ENCODE data around the gene NR2F2. TPM values are rescaled to one million over a fixed set of nuclear protein-coding genes. Genes with fewer than 3 reads are reported as not detected.

Gene NR2F2
- total and polyA plus RNA-seq, 2 donors (not counting 1 experiment from before 2014, with no cell fraction given): not detected

DNA sequence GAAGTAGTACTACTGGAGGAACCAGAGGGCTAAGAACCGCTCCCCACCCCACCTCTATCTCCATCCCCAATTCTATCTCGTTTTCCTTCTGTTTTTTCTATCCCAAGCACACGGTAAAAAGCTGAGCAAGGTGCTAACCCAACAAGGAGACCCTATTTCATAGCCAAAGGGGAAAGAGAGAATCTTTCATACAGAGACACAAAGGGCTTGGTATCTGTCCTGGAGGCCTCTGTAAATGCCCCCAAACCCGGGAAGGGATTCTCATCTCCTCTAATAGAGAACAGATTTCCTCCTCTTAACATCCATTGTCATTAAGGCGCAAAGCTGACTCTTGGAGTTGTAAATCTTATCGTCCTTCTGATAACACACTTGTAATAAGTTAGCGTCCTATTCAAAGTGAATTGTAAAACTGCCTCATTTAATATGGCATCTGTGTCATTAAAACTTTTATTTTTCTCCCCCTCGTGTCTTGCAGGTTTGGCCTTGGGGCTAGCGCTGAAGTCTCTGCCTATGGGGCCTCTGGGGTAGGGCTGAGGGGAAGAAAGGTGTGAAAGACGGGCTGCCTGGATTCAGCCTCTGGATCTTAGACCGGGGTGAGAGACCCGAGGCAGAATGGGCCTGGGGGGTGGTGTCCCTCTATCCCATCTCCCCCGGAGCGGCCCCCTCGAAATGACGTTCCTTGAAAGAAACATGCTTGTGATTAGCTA is 12.1 kb downstream of the NR2F2 start:
- Histone ChIP-seq H3K4me3 (ENCODE audit: control extremely low read depth in 1 of 5, extremely low read depth in 1 of 5, insufficient read depth in 1 of 5, low read depth in 2 of 5, low read length in 4 of 5) (no peak overlapping the region), H3K27ac (ENCODE audit: low read length in 2 of 2) (no peak overlapping the region), H3K36me3 (replicated peaks in 1 of 2; ENCODE audit: control extremely low read depth in 1 of 2, control insufficient read depth in 1 of 2, extremely low read depth in 1 of 2, insufficient read depth in 2 of 2, low read length in 1 of 2) (no peaks in the 10 kb centered on the region), H3K4me2 (replicated peaks; ENCODE audit: low read depth, low read length, poor library complexity, severe bottlenecking) (no peak overlapping the region), H3K9me3 (ENCODE audit: control extremely low read depth in 1 of 3, control insufficient read depth in 2 of 3, insufficient read depth in 1 of 3, low read length in 2 of 3) (peaks cover 0 to 37% (median 0%) of the 10 kb centered on the region in 3 donors), H3K79me2 (ENCODE audit: control insufficient read depth, insufficient read depth, low read length) (no peaks in the 10 kb centered on the region), H3K4me1 (ENCODE audit: control insufficient read depth in 2 of 2, insufficient read depth in 2 of 2, low read length in 2 of 2) (peaks cover 0 to 5% of the 10 kb centered on the region in 2 donors), H4K20me1 (ENCODE audit: control insufficient read depth, insufficient read depth, low read length, poor library complexity, severe bottlenecking) (no peaks in the 10 kb centered on the region), H3K9ac (ENCODE audit: low read length) (no peak overlapping the region), H3K27me3 (replicated peaks in 1 of 4; ENCODE audit: control extremely low read depth in 1 of 4, control insufficient read depth in 3 of 4, insufficient read depth in 4 of 4, low read length in 3 of 4) (peaks cover 0 to 74% (median 44%) of the 10 kb centered on the region in 4 experiments), H2AFZ (ENCODE audit: insufficient read depth, low read depth, low read length, poor library complexity, severe bottlenecking) (no peak overlapping the region)
- peaks cover 82% of the 10 kb centered on the region for H3K27me3 Mint-ChIP-seq
- ATAC-seq (ENCODE audit: low read depth) (no peak), DNase-seq (no peak)
- H3K27ac Mint-ChIP-seq: no peak overlapping the region
- no peaks in the 10 kb centered on the region for H3K4me1 Mint-ChIP-seq
- ChIA-PET POLR2A (no interaction called here), CTCF (interaction anchor here (0.6 kb wide), 1 partner anchor 956 kb away, joined by 3 read pairs; no protein-coding TSS in a partner anchor)
- TF ChIP-seq EZH2 (IDR thresholded peaks at IDR 0.05; ENCODE audit: borderline replicate concordance, insufficient read depth, low read depth, low read length, poor library complexity, severe bottlenecking): no peak
- TF ChIP-seq, protein P1, sequence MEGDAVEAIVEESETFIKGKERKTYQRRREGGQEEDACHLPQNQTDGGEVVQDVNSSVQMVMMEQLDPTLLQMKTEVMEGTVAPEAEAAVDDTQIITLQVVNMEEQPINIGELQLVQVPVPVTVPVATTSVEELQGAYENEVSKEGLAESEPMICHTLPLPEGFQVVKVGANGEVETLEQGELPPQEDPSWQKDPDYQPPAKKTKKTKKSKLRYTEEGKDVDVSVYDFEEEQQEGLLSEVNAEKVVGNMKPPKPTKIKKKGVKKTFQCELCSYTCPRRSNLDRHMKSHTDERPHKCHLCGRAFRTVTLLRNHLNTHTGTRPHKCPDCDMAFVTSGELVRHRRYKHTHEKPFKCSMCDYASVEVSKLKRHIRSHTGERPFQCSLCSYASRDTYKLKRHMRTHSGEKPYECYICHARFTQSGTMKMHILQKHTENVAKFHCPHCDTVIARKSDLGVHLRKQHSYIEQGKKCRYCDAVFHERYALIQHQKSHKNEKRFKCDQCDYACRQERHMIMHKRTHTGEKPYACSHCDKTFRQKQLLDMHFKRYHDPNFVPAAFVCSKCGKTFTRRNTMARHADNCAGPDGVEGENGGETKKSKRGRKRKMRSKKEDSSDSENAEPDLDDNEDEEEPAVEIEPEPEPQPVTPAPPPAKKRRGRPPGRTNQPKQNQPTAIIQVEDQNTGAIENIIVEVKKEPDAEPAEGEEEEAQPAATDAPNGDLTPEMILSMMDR (IDR thresholded peaks at IDR 0.05): no peak
- WGBS (ENCODE audit: insufficient coverage): 6% methylated on average over 5 of the region's 16 CpGs
- no peak overlapping the region for H3K4me3 Mint-ChIP-seq
- no peaks in the 10 kb centered on the region for H3K9me3 Mint-ChIP-seq (ENCODE audit: insufficient read depth)
- intact Hi-C loops (cut with micrococcal nuclease): no loop called here
